GM20000 (cell line): ENCODE measurements around the gene UNC93B1.
A peak's percentile ranks its signal among the peaks of the same experiment; 100 is the strongest.
"Not testable (repeated sequence)": the region's sequence is repeated elsewhere in the genome, so short reads cannot be mapped to it uniquely, and the experiment has no call there.

ENCODE experiments used
- DNase-seq: peaks from one replicate; pipeline ENCODE4 v3.0.0; 2012; ENCODE audit warnings: low spot score
- TF ChIP-seq, protein P1 (sequence below): IDR thresholded peaks from 2 replicates; pipeline ENCODE4 v1.5.1; 2012; ENCODE audit warnings: mild to moderate bottlenecking, control low read depth; ENCODE audit errors: extremely low read depth, missing control alignments

Gene UNC93B1

GRCh38 chr11:67997475-67997921 lies 6.4 kb downstream of the UNC93B1 start:
- DNase-seq, result no peak
- TF ChIP-seq, protein P1, sequence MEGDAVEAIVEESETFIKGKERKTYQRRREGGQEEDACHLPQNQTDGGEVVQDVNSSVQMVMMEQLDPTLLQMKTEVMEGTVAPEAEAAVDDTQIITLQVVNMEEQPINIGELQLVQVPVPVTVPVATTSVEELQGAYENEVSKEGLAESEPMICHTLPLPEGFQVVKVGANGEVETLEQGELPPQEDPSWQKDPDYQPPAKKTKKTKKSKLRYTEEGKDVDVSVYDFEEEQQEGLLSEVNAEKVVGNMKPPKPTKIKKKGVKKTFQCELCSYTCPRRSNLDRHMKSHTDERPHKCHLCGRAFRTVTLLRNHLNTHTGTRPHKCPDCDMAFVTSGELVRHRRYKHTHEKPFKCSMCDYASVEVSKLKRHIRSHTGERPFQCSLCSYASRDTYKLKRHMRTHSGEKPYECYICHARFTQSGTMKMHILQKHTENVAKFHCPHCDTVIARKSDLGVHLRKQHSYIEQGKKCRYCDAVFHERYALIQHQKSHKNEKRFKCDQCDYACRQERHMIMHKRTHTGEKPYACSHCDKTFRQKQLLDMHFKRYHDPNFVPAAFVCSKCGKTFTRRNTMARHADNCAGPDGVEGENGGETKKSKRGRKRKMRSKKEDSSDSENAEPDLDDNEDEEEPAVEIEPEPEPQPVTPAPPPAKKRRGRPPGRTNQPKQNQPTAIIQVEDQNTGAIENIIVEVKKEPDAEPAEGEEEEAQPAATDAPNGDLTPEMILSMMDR, result no peak

- TF ChIP-seq, protein P1, result no peak
- no peak for DNase-seq
Observed at GRCh38 chr11:67996622-67997474, 7.0 kb downstream of the UNC93B1 start.

- no peak for DNase-seq
- TF ChIP-seq, protein P1, result no peak
Observed at GRCh38 chr11:67996051-67996450, 7.8 kb downstream of the UNC93B1 start.

DNA sequence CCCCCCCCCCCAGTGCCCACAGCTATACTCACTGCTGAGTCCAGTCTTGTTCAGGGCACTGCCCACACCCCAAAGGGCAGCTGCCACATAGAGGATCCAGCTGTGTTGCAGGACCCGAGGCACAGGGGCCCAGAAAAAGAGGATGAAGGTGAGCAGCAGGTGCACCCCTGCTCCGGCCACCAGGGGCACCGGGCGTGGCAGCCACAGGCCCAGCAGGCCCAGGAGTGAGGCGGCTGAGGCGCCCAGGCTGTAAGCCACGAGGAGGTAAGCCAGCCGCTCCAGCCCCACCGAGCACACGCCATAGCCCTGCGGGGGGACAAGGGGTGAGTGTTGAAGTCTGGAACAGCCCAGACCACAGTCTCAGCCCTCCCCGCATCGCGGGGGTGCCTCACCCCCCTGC lies 8.3 kb downstream of the UNC93B1 start:
- not testable (repeated sequence) for DNase-seq

DNA sequence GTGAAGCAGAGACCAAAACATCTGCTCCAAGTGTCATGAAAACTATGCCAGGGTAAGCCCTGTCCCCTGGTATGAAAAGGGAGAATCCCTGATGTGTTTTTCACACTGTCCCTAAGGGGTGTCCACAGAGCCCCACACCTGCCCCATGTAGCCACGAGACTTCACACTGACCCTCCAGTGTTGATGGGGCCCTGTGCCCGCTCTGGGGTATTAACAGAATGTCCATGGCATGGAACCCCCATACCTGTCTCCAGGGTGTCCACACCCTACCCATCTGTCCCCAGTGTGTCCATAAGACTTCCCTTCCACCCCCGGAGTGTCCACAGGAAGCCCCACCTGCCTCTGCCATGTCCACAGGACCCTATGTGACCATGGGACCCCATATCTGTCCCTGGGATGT lies 8.8 kb downstream of the UNC93B1 start:
- not testable (repeated sequence) for DNase-seq

GRCh38 chr11:67994387-67994786 lies 9.5 kb downstream of the UNC93B1 start:
- not testable (repeated sequence) for DNase-seq

DNA sequence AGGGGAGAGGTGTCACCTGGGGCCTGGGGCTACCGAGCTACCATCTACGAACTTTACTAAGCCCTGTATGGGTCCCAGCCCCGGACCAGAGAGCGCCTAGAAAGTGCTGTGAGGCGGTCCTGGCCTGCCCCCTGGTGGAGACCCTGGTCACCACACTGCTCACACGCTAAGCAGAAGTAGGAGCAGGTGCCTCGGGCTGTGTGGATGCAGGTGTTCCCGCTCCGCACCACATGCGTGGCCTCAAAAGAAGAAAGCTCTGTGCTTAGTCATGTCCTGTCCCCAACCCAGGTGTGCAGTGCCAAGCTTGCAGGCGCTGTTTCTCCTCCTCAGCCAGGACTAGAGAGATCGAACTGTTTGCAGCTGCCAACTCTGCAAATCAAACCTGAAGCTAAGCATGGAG lies 10.1 kb downstream of the UNC93B1 start:
- TF ChIP-seq, protein P1, result peak; percentile 33
- not testable (repeated sequence) for DNase-seq

DNA sequence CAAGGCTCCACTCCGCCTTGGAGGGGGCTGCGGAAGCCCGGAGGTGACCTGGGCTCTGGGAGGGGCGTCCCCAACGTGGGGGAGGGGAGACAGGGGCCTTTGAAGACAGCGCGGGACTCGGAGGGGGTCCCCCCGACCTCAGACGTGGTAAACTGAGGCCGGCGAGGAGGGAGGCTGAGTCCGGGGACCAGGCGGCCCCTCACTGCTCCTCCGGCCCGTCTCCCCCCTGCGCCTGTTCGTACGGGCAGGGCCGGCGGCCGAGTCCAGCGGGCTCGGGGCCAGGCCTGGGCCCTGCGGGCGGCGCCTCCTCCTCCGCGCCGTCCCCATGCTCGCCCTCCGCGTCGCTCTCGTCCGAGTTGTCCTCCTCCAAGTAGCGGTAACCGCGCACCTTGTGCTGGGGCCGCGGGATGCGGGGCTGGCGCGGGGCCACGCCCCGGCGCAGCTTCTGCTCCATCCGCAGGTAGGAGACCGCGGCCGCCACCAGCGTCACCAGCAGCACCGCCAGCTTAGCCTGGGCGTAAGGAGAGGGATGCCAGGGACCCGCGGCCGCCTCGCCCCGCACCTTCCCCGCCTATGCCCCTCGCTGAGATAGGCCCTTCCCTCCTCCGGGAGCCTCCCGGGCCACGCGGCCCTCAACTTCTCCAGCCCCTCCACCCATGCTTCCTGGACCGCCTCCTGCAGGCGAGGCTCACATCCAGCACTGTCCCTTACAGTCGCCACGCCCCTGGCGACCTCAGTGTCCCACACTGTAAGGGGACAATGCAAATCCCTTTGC lies 12.4 kb downstream of the UNC93B1 start:
- not testable (repeated sequence) for DNase-seq

DNA sequence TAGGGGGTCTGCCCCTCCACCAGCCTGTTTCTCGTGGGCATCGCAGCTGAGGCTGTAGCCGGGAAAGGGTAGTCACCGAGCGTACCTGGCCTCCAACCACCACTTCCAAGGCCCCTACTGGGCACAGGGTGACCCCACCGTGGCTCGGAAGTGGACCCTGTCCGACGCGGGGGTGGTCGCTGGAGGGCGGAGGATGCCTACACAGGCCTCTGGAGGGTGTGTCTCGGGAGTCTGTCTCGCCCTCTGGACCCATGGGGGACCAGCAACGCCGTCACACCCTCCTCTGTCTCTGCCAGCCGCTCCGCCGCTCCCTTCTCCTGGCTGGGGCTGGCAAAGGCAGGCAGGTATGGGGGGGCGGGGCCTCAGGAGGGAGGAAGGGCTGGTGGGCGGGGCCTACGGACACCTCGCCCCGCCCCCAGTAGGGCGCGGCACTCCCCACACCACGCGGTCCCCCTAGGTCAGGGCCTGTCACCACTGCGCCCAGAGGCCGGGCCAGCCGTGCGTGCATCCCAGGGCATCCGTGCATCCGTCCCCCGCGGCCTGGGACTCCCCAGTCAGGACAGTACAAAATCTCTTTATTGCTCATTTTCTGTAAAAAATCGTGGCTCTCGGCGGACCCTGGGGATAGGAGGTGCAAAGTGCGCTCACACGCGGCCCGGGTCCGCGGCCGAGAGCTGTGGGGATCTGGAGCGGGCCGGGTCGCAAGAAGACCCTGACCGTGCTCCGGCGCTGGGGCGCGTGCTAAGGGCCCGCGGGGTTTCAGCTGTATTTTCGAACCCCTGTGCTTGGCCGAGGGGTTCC lies 13.2 kb downstream of the UNC93B1 start:
- not testable (repeated sequence) for DNase-seq

GRCh38 chr11:67985302-67985701 lies 18.6 kb downstream of the UNC93B1 start:
- DNase-seq, result not testable (repeated sequence)
